GM18867 (cell line): ENCODE results near the gene ADGRD1.
A peak's percentile ranks its signal among the peaks of the same experiment; 100 is the strongest.
"Not testable (repeated sequence)": the region's sequence is repeated elsewhere in the genome, so short reads cannot be mapped to it uniquely, and the experiment has no call there.

Experiments used
- ATAC-seq: cut with Tn5 transposase; IDR thresholded peaks from one replicate; pipeline ENCODE4 v1.9.1; 2021; ENCODE audit warnings: mild to moderate bottlenecking, moderate library complexity; ENCODE audit not compliant: unreplicated experiment

ADGRD1 gene

GRCh38 chr12:130983328-130984017 lies 29.8 kb downstream of the ADGRD1 start:
- ATAC-seq: no peak

DNA sequence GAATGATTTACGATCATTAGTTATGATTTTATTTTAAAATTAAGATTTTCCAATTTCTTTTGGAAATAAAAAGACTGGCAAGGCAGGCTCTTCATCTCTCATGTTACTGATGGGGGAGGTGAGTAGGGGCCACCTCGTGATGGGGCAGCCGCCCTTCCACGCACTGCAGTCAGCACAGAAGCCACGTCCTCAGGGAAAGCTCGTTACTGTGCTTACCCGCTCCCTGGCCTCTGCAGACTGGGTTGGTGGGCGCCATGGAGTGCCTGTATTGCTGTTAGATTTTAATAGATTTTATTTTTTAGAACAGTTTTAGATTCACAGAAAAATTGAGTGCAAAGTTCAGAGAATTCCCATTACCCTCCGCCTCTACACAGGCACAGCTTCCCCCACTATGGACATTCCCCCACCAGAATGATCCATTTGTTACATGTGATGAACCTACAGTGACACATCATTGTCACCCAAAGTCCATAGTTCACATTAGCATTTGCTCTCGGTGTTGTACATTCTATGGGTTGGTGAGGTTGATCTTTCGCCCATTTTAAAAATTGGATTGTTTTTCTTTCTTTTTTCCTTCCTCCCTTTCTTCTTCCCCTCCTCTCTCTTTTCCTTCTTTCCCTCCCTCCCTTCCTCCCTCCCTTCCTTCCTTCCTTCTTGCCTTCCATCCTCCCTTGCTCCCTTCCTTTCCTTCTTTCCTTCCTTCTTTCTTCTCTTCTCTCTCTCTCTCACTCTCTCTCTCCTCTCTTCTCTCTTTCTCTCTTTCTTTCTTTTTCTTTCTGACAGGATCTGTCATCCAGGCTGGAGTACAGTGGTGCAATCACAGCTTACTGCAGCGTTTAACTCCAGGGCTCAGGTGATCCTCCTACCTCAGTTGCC lies 30.7 kb downstream of the ADGRD1 start:
- no peak for ATAC-seq

GRCh38 chr12:130987151-130987931 lies 33.6 kb downstream of the ADGRD1 start:
- no peak for ATAC-seq

- no peak for ATAC-seq
Observed at GRCh38 chr12:130988261-130988660, 34.6 kb downstream of the ADGRD1 start.

- ATAC-seq: no peak
Observed at GRCh38 chr12:130988751-130989150, 35.0 kb downstream of the ADGRD1 start.

DNA sequence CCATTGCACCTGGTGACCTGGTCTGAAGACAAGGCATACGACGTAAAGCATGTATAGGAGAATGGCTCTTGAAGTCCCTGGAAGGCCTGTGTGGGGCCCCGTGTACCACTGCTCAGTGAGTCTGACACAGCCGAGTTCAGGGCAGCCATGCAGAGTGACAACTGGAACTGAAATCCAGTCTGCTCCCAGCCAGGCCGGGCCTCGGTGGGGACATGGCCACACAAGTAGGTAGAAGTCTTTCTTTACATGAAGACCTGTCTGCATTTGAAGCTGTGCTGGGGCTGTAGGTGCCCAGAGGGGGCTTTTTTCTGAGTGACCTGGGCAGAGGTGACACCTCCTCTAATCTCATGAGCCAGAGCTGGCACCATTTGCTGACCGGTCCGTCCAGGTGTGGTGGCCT lies 35.7 kb downstream of the ADGRD1 start:
- ATAC-seq: no peak

DNA sequence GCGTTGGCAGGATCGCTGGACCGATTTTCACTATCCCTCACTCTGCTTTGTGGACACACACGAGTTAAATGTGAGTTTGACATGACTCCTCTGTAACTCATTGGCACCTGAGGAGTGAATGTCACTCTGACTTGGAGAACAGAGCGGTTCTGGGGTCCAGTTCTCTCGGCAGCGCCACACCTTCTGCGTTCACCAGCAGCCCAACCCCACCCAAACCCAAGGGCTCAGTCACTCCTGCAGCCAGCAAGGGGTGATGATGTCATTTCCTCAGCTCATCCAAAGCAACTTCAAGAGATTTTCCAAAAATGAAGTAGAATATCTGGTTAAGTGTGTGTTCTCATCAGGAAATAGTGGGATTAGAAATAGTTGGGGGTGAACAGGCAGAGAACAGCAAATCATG lies 36.3 kb downstream of the ADGRD1 start:
- ATAC-seq: no peak

- ATAC-seq: no peak
Observed at GRCh38 chr12:130992448-130992847, 38.7 kb downstream of the ADGRD1 start.

DNA sequence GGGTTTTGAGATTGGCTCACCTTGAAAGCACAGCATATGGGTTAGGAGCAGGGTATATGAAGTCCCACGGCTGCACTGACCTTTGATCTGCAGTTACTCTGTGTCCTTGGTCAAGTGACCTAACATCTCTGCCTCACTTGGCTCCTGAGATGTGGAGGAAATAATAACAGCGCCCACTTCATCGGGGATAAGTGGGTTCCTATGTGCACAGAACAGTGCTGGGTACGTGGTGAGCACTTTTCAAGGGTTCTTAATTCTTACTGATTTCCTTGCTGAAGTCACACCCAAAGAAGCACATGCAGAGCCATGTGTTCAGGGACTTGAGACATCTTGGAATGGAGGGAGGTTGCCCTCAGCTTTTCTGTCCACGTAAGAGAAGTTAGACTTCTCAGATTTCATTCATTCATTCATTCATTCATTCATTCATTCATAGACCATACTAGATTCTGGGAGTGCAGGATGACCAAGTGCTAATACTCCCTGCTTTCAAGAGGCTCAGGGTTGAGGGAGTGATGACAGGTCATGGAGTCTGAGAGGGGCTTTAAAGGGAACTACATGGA lies 39.4 kb downstream of the ADGRD1 start:
- no peak for ATAC-seq

- ATAC-seq: no peak
Observed at GRCh38 chr12:130993759-130994670, 40.3 kb downstream of the ADGRD1 start.

- ATAC-seq: no peak
Observed at GRCh38 chr12:130994821-130995375, 41.2 kb downstream of the ADGRD1 start.

DNA sequence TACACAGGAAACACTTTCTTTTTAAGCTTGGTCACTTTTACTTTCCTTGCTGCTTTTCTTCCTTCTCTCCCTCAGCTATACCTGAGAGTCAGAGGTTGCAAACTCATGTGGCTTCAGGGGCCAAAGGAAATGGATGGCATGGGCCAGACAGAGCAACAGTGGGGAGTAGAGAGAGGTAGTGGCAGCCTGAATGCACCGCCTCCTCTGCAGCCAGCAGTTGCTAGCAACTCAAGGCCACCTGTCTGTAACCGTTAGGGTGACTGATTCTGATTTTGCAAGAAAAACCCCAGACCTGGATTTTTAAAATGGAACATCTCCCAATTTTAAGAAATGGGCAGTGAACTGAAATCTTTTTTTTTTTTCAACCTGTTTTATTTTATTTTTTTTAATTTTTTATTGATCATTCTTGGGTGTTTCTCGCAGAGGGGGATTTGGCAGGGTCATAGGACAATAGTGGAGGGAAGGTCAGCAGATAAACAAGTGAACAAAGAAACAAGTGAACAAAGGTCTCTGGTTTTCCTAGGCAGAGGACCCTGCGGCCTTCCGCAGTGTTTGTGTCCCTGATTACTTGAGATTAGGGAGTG lies 41.8 kb downstream of the ADGRD1 start:
- ATAC-seq: not testable (repeated sequence)

GRCh38 chr12:130998136-130998535 lies 44.4 kb downstream of the ADGRD1 start:
- ATAC-seq: no peak

DNA sequence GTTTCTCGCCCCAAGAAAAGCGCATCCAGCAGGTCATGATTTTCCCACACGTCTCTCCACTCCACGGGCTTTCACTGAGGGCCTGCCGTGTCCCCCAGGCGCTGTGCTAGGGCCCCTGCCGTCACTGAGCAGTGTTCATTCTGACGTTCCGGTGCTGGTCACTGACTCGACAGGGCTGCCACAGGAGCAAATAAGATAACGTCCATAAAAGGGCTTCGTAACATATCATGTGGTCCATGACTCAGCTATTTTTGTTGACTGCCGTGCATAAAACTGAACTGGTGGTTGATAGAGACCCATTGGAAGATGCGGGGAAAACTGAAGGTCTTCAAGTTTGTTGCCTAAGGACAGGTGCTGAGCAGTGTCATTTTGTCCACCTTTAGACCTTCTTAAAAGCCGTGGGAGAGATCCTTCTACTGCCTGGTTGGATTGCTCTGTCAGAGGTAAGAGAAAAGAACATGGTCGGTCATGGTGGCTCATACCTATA lies 46.3 kb downstream of the ADGRD1 start:
- ATAC-seq: no peak

DNA sequence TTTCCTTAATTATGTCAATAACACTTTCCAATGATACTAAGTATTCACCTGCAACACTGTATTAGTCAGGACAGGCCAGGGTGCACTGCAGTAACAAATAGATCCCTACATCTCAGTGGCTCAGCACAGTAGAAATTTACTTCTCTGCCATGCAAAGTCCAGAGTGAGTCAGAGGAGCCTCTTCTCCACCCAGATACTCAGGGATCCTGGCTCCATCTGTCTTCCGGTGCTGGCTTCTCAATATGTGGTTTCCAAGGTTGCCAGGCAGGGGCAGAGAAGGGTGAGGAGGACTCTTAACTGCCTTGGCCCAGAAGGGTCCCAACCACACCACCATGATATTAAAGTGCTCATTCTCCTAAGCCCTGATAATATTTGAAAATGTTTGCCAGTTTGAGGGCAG lies 47.8 kb downstream of the ADGRD1 start:
- ATAC-seq: no peak

DNA sequence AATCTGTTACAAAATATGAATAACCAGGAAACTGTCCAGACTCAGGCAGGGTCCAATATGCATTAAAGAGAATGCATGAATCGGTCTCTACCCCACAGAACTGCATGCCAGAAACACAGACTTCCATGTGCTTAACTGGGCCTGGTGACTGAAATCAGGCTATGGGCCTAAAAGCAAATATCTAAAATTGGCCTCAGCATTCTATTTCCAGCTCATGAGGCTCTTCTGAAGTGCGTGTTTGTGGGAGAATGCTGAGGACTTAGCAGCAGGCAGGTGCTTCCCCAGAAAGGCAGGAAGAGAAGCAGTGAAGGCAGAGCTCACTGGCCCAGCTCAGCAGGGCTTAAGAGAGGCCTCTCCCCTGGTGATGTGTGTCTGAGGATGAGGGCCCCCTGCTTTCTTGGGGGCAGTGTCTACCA lies 48.5 kb downstream of the ADGRD1 start:
- ATAC-seq: peak; percentile 48

- no peak for ATAC-seq
Observed at GRCh38 chr12:131003036-131003715, 49.5 kb downstream of the ADGRD1 start.

DNA sequence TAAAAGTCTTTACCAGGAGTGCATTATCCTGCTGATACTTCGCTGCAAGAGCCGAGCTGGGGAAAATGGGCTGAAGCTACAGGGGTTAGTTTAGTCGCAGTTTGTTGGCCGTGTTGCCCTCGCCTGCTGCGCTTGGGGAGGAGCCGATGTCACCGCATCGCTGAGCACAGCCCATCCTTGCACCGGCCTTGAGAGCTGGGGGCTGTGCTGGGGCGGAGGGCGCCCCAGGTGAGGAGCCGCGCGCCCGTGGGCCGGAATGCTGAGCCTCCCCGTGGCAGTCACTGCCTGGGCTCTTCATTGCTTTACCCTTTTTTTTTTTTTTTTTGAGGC lies 50.0 kb downstream of the ADGRD1 start:
- ATAC-seq: no peak

DNA sequence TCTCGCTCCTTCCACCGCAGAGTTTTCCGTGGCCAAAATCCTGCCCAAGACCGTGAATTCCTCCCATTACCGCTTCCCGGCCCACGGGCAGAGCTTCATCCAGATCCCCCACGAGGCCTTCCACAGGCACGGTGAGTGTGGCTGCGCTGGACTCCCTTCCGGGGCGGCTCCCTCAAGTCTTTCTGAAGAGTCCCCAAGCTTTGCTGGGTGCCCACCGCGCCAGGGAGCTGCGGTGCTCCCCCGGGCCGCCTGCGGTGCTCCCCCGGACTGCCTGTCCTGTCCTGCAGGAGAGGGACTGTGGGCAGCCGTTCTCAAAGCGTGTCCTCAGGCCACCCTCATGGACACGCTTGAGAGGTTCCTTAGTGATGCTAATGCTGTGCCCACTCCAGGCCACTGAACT lies 50.5 kb downstream of the ADGRD1 start:
- ATAC-seq: no peak
